Adrenal gland (tissue), 5 donors: Measurements from ENCODE around the gene HPS3.

Source experiments
- CTCF ChIP-seq, 6 experiments: fragments of 450-650 bp in 4 of 6; fragments of 200-600 bp in 2 of 6; sonication (generic) in 1 of 6; IDR thresholded peaks; 1 replicate in 5 of 6; 2 replicates in 1 of 6; pipeline versions ENCODE4 v1.5.1 to v1.8.0; 2016 to 2021; ENCODE audit warnings: antibody characterized with exemption in 6 of 6, mild to moderate bottlenecking in 2 of 6, moderate library complexity in 1 of 6
- POLR2A ChIP-seq, 2 donors: fragments of 450-650 bp; IDR thresholded peaks; one replicate each; pipeline ENCODE4 v1.6.1; 2017; ENCODE audit warnings: antibody characterized with exemption in 2 of 2, mild to moderate bottlenecking in 2 of 2, moderate library complexity in 1 of 2
- donor health status: DM: no; HTN: no; CAD: no.

GRCh38 chr3:149145974-149146373 lies 16.5 kb downstream of the HPS3 start:
- TF ChIP-seq CTCF (IDR thresholded peaks at IDR 0.05), result no peak
- no peak for TF ChIP-seq POLR2A (IDR thresholded peaks at IDR 0.05)
